ENCODE data around the gene CACNA2D3. TPM values are rescaled to one million over a fixed set of nuclear protein-coding genes. Genes with fewer than 3 reads are reported as not detected.

The CACNA2D3 gene
- total and polyA plus RNA-seq, 7 donors, result 2.7 to 13.5 (median 9.0) TPM

DNA sequence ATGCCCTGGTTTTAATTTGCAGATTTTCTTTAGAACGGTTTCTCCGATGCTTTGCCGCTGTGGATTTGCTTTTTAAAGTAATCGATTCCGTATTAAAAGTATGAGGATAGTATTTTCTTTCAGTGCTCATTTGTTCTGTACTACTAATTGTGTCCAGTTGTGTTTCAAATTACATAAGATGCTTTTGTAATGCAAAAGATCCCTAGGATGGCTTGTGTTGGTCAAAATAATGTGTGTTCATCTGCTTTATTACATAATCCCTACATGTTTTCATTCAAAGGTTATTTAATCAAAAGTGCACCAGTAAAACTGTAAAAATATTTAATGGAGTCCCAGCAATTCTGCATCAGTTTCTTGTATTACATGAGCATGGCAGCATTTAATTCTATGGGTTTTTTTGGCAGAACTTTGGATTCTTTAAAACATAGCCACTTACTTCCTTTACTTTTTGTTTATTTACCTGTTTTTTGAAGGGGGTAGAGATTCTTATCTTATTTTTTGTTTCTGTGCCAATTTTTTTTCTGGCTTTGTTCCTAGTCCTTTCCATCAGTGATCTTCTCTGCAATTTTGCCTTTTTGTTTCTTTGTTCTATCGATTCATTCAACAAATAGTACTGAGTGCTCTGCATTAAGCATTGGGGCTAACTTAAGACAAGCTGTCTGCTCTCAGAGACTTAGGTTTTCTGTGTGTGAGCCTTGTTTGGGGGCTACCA, 452.7 kb downstream of the CACNA2D3 start:
- Histone ChIP-seq H3K9me3 (no peaks in the 10 kb centered on the region), H3K27ac (no peak overlapping the region), H3K36me3 (ENCODE audit: insufficient read depth in 1 of 2, low read depth in 1 of 2) (peaks cover 0 to 6% of the 10 kb centered on the region in 2 donors), H3K27me3 (ENCODE audit: insufficient read depth in 3 of 3, low read length in 2 of 3) (no peaks in the 10 kb centered on the region), H3K4me3 (no peak overlapping the region), H3K4me1 (no peaks in the 10 kb centered on the region)
- TF ChIP-seq, protein P1, sequence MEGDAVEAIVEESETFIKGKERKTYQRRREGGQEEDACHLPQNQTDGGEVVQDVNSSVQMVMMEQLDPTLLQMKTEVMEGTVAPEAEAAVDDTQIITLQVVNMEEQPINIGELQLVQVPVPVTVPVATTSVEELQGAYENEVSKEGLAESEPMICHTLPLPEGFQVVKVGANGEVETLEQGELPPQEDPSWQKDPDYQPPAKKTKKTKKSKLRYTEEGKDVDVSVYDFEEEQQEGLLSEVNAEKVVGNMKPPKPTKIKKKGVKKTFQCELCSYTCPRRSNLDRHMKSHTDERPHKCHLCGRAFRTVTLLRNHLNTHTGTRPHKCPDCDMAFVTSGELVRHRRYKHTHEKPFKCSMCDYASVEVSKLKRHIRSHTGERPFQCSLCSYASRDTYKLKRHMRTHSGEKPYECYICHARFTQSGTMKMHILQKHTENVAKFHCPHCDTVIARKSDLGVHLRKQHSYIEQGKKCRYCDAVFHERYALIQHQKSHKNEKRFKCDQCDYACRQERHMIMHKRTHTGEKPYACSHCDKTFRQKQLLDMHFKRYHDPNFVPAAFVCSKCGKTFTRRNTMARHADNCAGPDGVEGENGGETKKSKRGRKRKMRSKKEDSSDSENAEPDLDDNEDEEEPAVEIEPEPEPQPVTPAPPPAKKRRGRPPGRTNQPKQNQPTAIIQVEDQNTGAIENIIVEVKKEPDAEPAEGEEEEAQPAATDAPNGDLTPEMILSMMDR (IDR thresholded peaks at IDR 0.05), result no peak
- DNase-seq (no peak), ATAC-seq (no peak)
- 90 to 94% (median 92%) methylated on average over 6 of the region's 6 CpGs for WGBS, 3 donors
- intact Hi-C loops (cut with DNase I), result no loop called here

DNA sequence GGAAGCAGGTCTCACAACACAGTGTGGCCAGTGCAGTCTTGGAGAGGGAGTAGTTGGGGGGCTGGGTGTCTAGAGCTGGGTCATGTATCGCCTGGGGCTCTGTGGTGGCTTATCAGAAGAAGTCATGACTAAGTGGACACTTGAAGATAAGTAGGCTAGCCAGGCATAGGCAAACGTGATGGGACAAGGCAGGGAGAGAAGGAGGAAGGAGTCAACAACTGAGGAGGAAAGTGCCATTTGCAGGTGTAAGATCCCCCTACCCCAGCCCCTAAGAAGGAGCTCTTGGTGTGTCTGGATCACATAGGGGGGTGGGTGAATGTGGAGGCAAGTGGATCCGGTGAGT, 453.2 kb downstream of the CACNA2D3 start:
- Histone ChIP-seq H3K27ac (no peak overlapping the region), H3K36me3 (ENCODE audit: insufficient read depth in 1 of 2, low read depth in 1 of 2) (peaks cover 0 to 3% of the 10 kb centered on the region in 2 donors), H3K27me3 (ENCODE audit: insufficient read depth in 3 of 3, low read length in 2 of 3) (no peaks in the 10 kb centered on the region), H3K4me3 (no peak overlapping the region), H3K4me1 (no peaks in the 10 kb centered on the region), H3K9me3 (no peaks in the 10 kb centered on the region)
- TF ChIP-seq, protein P1 (IDR thresholded peaks at IDR 0.05), result no peak
- ATAC-seq, result no peak
- DNase-seq, result no peak
- intact Hi-C loops (cut with DNase I), result no loop called here
- 75 to 84% (median 82%) methylated on average over 3 of the region's 3 CpGs for WGBS, 3 donors

DNA sequence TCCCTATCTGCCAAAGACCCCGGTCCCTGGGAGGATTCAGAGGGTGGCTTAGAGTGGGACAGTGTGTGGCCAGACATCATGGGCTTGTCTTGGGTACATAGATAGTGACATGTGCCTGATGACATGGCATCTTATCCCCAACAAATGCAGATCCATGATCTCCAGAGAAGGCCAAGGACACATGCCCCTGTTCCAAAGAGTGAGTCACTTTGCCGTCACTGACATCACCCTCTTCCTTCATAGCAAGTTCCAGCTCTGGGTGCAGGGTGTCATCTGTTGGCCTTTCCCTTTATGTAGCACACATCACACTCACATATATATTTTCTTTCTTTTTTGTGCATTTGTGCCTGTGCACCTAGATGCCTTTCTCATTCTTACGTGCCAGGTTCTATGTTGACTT, 455.0 kb downstream of the CACNA2D3 start:
- Histone ChIP-seq H3K4me1 (no peaks in the 10 kb centered on the region), H3K36me3 (ENCODE audit: insufficient read depth in 1 of 2, low read depth in 1 of 2) (no peaks in the 10 kb centered on the region), H3K4me3 (no peak overlapping the region), H3K27me3 (ENCODE audit: insufficient read depth in 3 of 3, low read length in 2 of 3) (no peaks in the 10 kb centered on the region), H3K27ac (no peak overlapping the region), H3K9me3 (no peaks in the 10 kb centered on the region)
- intact Hi-C loops (cut with DNase I), result no loop called here
- TF ChIP-seq, protein P1 (IDR thresholded peaks at IDR 0.05), result no peak
- 80 to 88% (median 83%) methylated on average over 3 of the region's 3 CpGs for WGBS, 3 donors
- DNase-seq (no peak), ATAC-seq (peak in 1 of 4 donors; percentile 39)

DNA sequence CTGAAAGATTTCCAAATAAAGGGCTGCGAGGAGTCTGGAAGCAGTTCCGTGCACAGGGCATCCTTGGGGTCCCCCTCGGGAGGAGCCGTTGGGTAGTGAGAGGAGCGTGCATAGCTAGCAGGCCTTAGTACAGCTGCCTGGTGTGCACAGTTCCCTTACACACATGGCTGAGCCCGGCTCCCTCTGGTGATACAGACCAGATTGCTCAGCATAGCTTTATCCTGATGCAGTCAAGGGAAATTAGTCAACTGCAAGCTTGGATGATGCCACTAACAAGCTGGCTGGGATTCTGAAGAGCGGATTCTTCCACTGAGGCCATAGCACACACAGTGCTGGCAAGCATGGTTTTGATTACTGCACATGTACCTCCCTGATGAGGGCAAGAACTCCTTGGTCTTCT, 456.1 kb downstream of the CACNA2D3 start:
- TF ChIP-seq, protein P1 (IDR thresholded peaks at IDR 0.05), result no peak
- H3K27me3 ChIP-seq (ENCODE audit: insufficient read depth in 3 of 3, low read length in 2 of 3), result no peaks in the 10 kb centered on the region
- intact Hi-C loops (cut with DNase I), result no loop called here
- 74 to 78% (median 77%) methylated on average over 7 of the region's 7 CpGs for WGBS, 3 donors
- H3K36me3 ChIP-seq (ENCODE audit: insufficient read depth in 1 of 2, low read depth in 1 of 2), result no peaks in the 10 kb centered on the region
- H3K9me3 ChIP-seq, result no peaks in the 10 kb centered on the region
- ATAC-seq (no peak), DNase-seq (no peak)
- no peak overlapping the region for H3K4me3 ChIP-seq
- H3K27ac ChIP-seq, result no peak overlapping the region
- no peaks in the 10 kb centered on the region for H3K4me1 ChIP-seq

DNA sequence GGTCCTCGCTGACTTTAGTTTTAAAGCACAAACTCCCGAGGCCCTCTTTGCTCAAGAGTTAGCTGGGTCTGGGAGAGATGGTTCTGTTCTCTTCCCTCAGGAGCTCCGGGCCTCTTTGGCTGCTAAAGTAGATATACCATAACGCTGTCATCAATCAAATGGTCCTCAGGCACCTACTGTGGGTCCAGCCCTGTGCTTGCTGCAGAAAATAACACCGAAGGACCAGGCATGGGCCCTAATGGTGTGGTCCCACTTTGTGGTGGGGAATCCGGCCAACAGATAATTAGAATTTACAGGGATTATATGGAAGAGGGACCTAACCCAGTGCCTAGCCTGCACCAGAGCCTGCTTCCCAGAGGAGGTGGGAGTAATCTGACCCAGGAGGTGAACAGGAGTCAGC, 458.1 kb downstream of the CACNA2D3 start:
- DNase-seq (no peak), ATAC-seq (no peak)
- TF ChIP-seq, protein P1 (IDR thresholded peaks at IDR 0.05), result no peak
- H3K27ac ChIP-seq, result no peak overlapping the region
- H3K4me3 ChIP-seq, result no peak overlapping the region
- no peaks in the 10 kb centered on the region for H3K9me3 ChIP-seq
- no peaks in the 10 kb centered on the region for H3K27me3 ChIP-seq (ENCODE audit: insufficient read depth in 3 of 3, low read length in 2 of 3)
- intact Hi-C loops (cut with DNase I), result no loop called here
- no peaks in the 10 kb centered on the region for H3K36me3 ChIP-seq (ENCODE audit: insufficient read depth in 1 of 2, low read depth in 1 of 2)
- WGBS, 3 donors, result 87 to 89% (median 87%) methylated on average over 6 of the region's 6 CpGs
- no peaks in the 10 kb centered on the region for H3K4me1 ChIP-seq

Data from psoas muscle (tissue), 8 donors.